ENCODE measurements around the gene QRFP.
A peak's percentile ranks its signal among the peaks of the same experiment; 100 is the strongest.

QRFP gene

GRCh38 chr9:130896233-130897014 lies at the start of gene QRFP:
Gene QRFP (minus strand): TSS chr9:130896812. CDS start chr9:130893838, 2,974 bp downstream.
- no peak for DNase-seq

- DNase-seq = no peak
Observed at GRCh38 chr9:130945173-130945572, 48.6 kb upstream of the QRFP start.

GRCh38 chr9:130944510-130945058 lies 48.0 kb upstream of the QRFP start:
- no peak for DNase-seq

- DNase-seq = no peak
Observed at GRCh38 chr9:130943777-130944176, 47.2 kb upstream of the QRFP start.

- no peak for DNase-seq
Observed at GRCh38 chr9:130943221-130943620, 46.6 kb upstream of the QRFP start.

- no peak for DNase-seq
Observed at GRCh38 chr9:130942679-130943078, 46.1 kb upstream of the QRFP start.

GRCh38 chr9:130942084-130942483 lies 45.5 kb upstream of the QRFP start:
- no peak for DNase-seq

- DNase-seq = peak; percentile 80
Observed at GRCh38 chr9:130940693-130941576, 44.3 kb upstream of the QRFP start.

- DNase-seq = no peak
Observed at GRCh38 chr9:130940027-130940549, 43.5 kb upstream of the QRFP start.

- DNase-seq = no peak
Observed at GRCh38 chr9:130939405-130940026, 42.9 kb upstream of the QRFP start.

- no peak for DNase-seq
Observed at GRCh38 chr9:130938652-130939404, 42.2 kb upstream of the QRFP start, which contains the start of gene FIBCD1. Gene FIBCD1 (minus strand): TSS chr9:130939247. CDS start chr9:130938607, 640 bp downstream.

- DNase-seq = no peak
Observed at GRCh38 chr9:130938184-130938651, 41.6 kb upstream of the QRFP start.

GRCh38 chr9:130937146-130938076 lies 40.8 kb upstream of the QRFP start:
- DNase-seq = no peak

- DNase-seq = no peak
Observed at GRCh38 chr9:130936285-130937117, 39.9 kb upstream of the QRFP start.

GRCh38 chr9:130935648-130936271 lies 39.1 kb upstream of the QRFP start:
- no peak for DNase-seq

GRCh38 chr9:130934702-130935647 lies 38.4 kb upstream of the QRFP start:
- DNase-seq = no peak

- DNase-seq = no peak
Observed at GRCh38 chr9:130934246-130934645, 37.6 kb upstream of the QRFP start.
